Activated T-helper 17 cell treated with anti-CD3 and anti-CD28 coated beads, Interleukin-2, amount 50 U/mL, for 72 hours (primary cell): ENCODE data around the gene NEURL2. TPM values are rescaled to one million over a fixed set of nuclear protein-coding genes. Genes with fewer than 3 reads are reported as not detected.

Source experiments
- total RNA-seq, 2 donors: library from RNA; stranded (reverse); gene quantifications; one replicate each; pipeline ENCODE4 v1.2.3, GENCODE V29; 2022

NEURL2 gene
- total RNA-seq, 2 donors from 2014 or later, result 1.7 to 2.1 TPM

Other genes with a start within 250 kb of the NEURL2 start
- gene WFDC11, start 221.0 kb downstream of the NEURL2 start, total RNA-seq, result not detected
- gene WFDC13, start 189.2 kb downstream of the NEURL2 start, total RNA-seq, result not detected
- not detected for gene WFDC10B, start 186.2 kb downstream of the NEURL2 start, total RNA-seq
- gene SPINT4, start 168.9 kb downstream of the NEURL2 start, total RNA-seq, result not detected
- not detected for gene WFDC3, start 99.3 kb downstream of the NEURL2 start, total RNA-seq
- 10 to 100 TPM; 13.0 to 26.2 TPM for gene DNTTIP1, start 99.3 kb downstream of the NEURL2 start, total RNA-seq
- 100 to 1,000 TPM; 209 to 224 TPM for gene UBE2C, start 78.6 kb downstream of the NEURL2 start, total RNA-seq
- gene TNNC2, start 63.9 kb downstream of the NEURL2 start, total RNA-seq, result under 1 TPM in 1 of 2 donors, not detected in 1; 0.37 TPM
- gene SNX21, start 57.4 kb downstream of the NEURL2 start, total RNA-seq, result 1 to 10 TPM; 2.2 to 2.6 TPM
- 10 to 100 TPM; 21.4 to 23.2 TPM for gene ACOT8, start 33.8 kb downstream of the NEURL2 start, total RNA-seq
- 1 to 10 TPM; 7.1 to 7.6 TPM for gene ZSWIM3, start 33.6 kb downstream of the NEURL2 start, total RNA-seq
- gene ZSWIM1, start 10.0 kb downstream of the NEURL2 start, total RNA-seq, result 10 to 100 TPM in 1 of 2 donors, 1 to 10 TPM in 1; 7.8 to 16.0 TPM
- under 1 TPM; 0.69 to 0.74 TPM for gene SPATA25, start 3.6 kb downstream of the NEURL2 start, total RNA-seq
- 100 to 1,000 TPM; 117 to 152 TPM for gene CTSA, start 127 bp upstream of the NEURL2 start, total RNA-seq
- 10 to 100 TPM in 1 of 2 donors, 1 to 10 TPM in 1; 6.6 to 12.1 TPM for gene PLTP, start 20.9 kb upstream of the NEURL2 start, total RNA-seq
- 10 to 100 TPM; 33.1 to 34.3 TPM for gene PCIF1, start 43.5 kb upstream of the NEURL2 start, total RNA-seq
- 10 to 100 TPM; 46.0 to 53.9 TPM for gene ZNF335, start 81.0 kb upstream of the NEURL2 start, total RNA-seq
- not detected for gene MMP9, start 117.7 kb upstream of the NEURL2 start, total RNA-seq
- under 1 TPM in 1 of 2 donors, not detected in 1; 0.61 TPM for gene SLC12A5, start 138.0 kb upstream of the NEURL2 start, total RNA-seq
- 10 to 100 TPM; 16.4 to 31.6 TPM for gene NCOA5, start 198.8 kb upstream of the NEURL2 start, total RNA-seq
- 1 to 10 TPM; 1.5 to 7.8 TPM for gene CD40, start 227.1 kb upstream of the NEURL2 start, total RNA-seq